K562 (cell line): ENCODE data around the gene ERCC1. TPM values are rescaled to one million over a fixed set of nuclear protein-coding genes. Genes with fewer than 3 reads are reported as not detected.

Source experiments
- HCFC1 ChIP-seq: IDR thresholded peaks from 2 replicates; pipeline ENCODE4 v1.6.1; 2012; ENCODE audit warnings: low read depth, low read length, improper control_type of control experiment
- NFIC ChIP-seq: fragments of 450-650 bp; IDR thresholded peaks from 2 replicates; pipeline ENCODE4 v1.6.1; 2017; ENCODE audit warnings: mild to moderate bottlenecking, inconsistent platforms
- POLR3G ChIP-seq: IDR thresholded peaks from 2 replicates; pipeline ENCODE4 v1.6.1; 2011; ENCODE audit not compliant: insufficient read length, insufficient replicate concordance; ENCODE audit errors: extremely low read depth
- RBM39 ChIP-seq: fragments of 200-400 bp; formaldehyde crosslinking; optimal IDR thresholded peaks from 2 replicates; pipeline ENCODE3; 2018; ENCODE audit warnings: low read depth, low read length
- ZFP36 ChIP-seq: fragments of 150-350 bp; IDR thresholded peaks from 2 replicates; pipeline ENCODE4 v1.6.1; 2018; ENCODE audit warnings: low read length, low read depth; ENCODE audit not compliant: partially characterized antibody
- polyA plus RNA-seq, 8 experiments: library from polyadenylated mRNA; depleted of rRNA in 4 of 8; stranded (reverse) in 5 of 8; unstranded in 3 of 8; fragments of >200 nt; fragmentation: Nextera tagmentation in 2 of 8; fragmentation: Illumina TruSeq in 1 of 8; extraction: Ambion mirVana in 2 of 8; extraction: Trizol in 1 of 8; gene quantifications; 2 replicates each; pipeline versions ENCODE4 v1.2.1 to v1.2.3, GENCODE V29; 2011 to 2014; ENCODE audit warnings: inconsistent platforms in 1 of 8, missing spikeins in 1 of 8
- total RNA-seq, 7 experiments: library from RNA; depleted of rRNA in 6 of 7; stranded (reverse); fragments of >200 nt in 6 of 7; fragmentation: Illumina TruSeq in 2 of 7; extraction: Trizol in 2 of 7; gene quantifications; 2 replicates each; pipeline versions ENCODE4 v1.2.1 to v1.2.3, GENCODE V29; 2011 to 2021; ENCODE audit warnings: low replicate concordance in 1 of 7
- TF ChIP-seq, protein P1 (sequence below), 2 experiments: IDR thresholded peaks in 1 of 2; conservative IDR thresholded peaks in 1 of 2; 2 replicates each; pipeline ENCODE4 v1.6.1; 2016; ENCODE audit warnings: low read depth in 2 of 2, mild to moderate bottlenecking in 1 of 2, missing compliant biosample characterization in 1 of 2, missing genetic modification characterization in 1 of 2, moderate library complexity in 1 of 2
- TF ChIP-seq, protein P2 (sequence below): fragments of 450-650 bp; formaldehyde crosslinking; IDR thresholded peaks from 2 replicates; pipeline ENCODE4 v1.4.0; 2020; ENCODE audit warnings: mild to moderate bottlenecking, moderate library complexity
- TF ChIP-seq, protein P3 (sequence below): fragments of 450-650 bp; formaldehyde crosslinking; IDR thresholded peaks from 2 replicates; pipeline ENCODE4 v1.4.0; 2022; ENCODE audit warnings: mild to moderate bottlenecking, moderate library complexity
- TF ChIP-seq, protein P4 (sequence below), 2 experiments: fragments of 250-450 bp in 1 of 2; fragments of 450-650 bp in 1 of 2; sonication (Bioruptor Pico) in 1 of 2; IDR thresholded peaks; 2 replicates each; pipeline versions ENCODE4 v1.6.1 to v1.8.0; 2016 to 2021; ENCODE audit warnings: mild to moderate bottlenecking in 2 of 2, moderate library complexity in 2 of 2, missing compliant biosample characterization in 1 of 2, missing genetic modification characterization in 1 of 2
- TF ChIP-seq, protein P5 (sequence below): fragments of 450-650 bp; formaldehyde crosslinking; IDR thresholded peaks from 2 replicates; pipeline ENCODE4 v1.4.0; 2020; ENCODE audit warnings: mild to moderate bottlenecking, moderate library complexity

ERCC1 gene
- total and polyA plus RNA-seq, 9 of the 15 experiments (the other 6 are each of a cell fraction or from before 2014, with no cell fraction given), result 9.3 to 92.6 (median 60.0) TPM

DNA sequence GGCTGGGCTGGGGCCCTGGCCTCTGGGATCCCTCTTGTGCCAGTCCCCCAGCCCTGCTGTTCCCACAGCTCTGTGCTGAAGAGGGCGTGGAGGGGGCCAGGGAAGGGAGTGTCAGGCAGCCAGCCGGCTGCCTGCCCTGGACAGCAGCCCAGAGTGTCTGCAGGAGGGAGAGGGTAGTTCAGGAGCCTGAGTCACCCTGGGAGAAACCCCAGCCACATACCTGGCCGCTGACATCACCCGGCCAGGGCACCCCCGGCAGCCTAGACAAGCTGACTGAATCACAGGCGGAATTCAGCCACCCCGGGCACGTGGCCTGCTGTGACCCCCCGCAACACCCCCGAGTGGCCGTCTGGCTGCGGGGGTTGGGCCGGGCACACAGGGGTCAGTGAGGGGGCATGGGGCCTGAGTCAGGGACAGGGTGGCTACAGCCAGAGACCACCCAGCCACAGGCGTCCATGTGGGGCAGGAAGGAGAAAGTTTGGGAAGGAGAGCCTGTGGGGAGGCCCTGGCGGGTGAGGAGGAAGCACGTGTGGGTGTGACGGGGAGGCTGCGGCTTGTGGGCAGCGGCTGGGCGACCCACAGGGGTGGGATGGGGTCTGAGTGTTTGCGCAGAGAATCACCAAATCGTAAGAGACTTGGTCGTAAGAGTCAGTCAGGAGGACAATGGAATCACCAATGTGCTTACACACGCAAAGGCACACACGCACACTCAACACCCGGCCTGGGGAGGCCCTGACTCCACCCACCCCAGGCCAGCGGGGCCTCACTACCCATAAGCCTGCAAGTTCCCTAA lies 32.2 kb upstream of the ERCC1 start (continued):
- TF ChIP-seq, protein P1, sequence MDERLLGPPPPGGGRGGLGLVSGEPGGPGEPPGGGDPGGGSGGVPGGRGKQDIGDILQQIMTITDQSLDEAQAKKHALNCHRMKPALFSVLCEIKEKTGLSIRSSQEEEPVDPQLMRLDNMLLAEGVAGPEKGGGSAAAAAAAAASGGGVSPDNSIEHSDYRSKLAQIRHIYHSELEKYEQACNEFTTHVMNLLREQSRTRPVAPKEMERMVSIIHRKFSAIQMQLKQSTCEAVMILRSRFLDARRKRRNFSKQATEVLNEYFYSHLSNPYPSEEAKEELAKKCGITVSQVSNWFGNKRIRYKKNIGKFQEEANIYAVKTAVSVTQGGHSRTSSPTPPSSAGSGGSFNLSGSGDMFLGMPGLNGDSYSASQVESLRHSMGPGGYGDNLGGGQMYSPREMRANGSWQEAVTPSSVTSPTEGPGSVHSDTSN (CRISPR knock-in tag; IDR thresholded peaks at IDR 0.05; ENCODE audit: low read depth), result no peak
- TF ChIP-seq, protein P1 (tag; conservative IDR thresholded peaks at IDR 0.05; ENCODE audit: low read depth), result no peak
- TF ChIP-seq, protein P2, sequence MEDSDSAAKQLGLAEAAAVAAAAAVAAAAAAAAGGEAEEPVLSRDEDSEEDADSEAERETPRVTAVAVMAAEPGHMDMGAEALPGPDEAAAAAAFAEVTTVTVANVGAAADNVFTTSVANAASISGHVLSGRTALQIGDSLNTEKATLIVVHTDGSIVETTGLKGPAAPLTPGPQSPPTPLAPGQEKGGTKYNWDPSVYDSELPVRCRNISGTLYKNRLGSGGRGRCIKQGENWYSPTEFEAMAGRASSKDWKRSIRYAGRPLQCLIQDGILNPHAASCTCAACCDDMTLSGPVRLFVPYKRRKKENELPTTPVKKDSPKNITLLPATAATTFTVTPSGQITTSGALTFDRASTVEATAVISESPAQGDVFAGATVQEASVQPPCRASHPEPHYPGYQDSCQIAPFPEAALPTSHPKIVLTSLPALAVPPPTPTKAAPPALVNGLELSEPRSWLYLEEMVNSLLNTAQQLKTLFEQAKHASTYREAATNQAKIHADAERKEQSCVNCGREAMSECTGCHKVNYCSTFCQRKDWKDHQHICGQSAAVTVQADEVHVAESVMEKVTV (CRISPR knock-in tag), result no peak
- TF ChIP-seq, protein P3, sequence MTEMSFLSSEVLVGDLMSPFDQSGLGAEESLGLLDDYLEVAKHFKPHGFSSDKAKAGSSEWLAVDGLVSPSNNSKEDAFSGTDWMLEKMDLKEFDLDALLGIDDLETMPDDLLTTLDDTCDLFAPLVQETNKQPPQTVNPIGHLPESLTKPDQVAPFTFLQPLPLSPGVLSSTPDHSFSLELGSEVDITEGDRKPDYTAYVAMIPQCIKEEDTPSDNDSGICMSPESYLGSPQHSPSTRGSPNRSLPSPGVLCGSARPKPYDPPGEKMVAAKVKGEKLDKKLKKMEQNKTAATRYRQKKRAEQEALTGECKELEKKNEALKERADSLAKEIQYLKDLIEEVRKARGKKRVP (CRISPR knock-in tag), result peak; percentile 28; the same call in 1 of the 2 replicates
- TF ChIP-seq NFIC, result peak; percentile 79
- TF ChIP-seq RBM39, result no peak
- TF ChIP-seq, protein P4, sequence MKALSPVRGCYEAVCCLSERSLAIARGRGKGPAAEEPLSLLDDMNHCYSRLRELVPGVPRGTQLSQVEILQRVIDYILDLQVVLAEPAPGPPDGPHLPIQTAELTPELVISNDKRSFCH (CRISPR knock-in tag; IDR thresholded peaks at IDR 0.05), result no peak
- TF ChIP-seq, protein P4 (tag; IDR thresholded peaks at IDR 0.05), result peak; percentile 34; the same call in 1 of the 2 replicates
- no peak for TF ChIP-seq POLR3G
- TF ChIP-seq, protein P5, sequence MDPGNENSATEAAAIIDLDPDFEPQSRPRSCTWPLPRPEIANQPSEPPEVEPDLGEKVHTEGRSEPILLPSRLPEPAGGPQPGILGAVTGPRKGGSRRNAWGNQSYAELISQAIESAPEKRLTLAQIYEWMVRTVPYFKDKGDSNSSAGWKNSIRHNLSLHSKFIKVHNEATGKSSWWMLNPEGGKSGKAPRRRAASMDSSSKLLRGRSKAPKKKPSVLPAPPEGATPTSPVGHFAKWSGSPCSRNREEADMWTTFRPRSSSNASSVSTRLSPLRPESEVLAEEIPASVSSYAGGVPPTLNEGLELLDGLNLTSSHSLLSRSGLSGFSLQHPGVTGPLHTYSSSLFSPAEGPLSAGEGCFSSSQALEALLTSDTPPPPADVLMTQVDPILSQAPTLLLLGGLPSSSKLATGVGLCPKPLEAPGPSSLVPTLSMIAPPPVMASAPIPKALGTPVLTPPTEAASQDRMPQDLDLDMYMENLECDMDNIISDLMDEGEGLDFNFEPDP, result 0 out of 2 replicates have a peak, but pooled peaks have one; percentile 51
- TF ChIP-seq HCFC1, result no peak
- TF ChIP-seq ZFP36, result peak; percentile 13
